ENCODE data around the gene PRDM13. TPM values are rescaled to one million over a fixed set of nuclear protein-coding genes. Genes with fewer than 3 reads are reported as not detected.
A peak's percentile ranks its signal among the peaks of the same experiment; 100 is the strongest.

The PRDM13 gene
- not detected for total RNA-seq

GRCh38 chr6:99606656-99607415, at the start of gene PRDM13:
Gene PRDM13, plus strand, starts transcription at chr6:99606833. Its CDS starts 202 bp downstream, at chr6:99607035.
- H3K27me3 Mint-ChIP-seq, result peaks cover 93% of the 10 kb centered on the region
- peaks cover 2% of the 10 kb centered on the region for H3K9me3 Mint-ChIP-seq
- H3K4me3 Mint-ChIP-seq, result no peak within 1 kb of the TSS

GRCh38 chr6:99559057-99559456, 47.6 kb upstream of the PRDM13 start:
- peaks cover 36% of the 10 kb centered on the region for H3K36me3 Mint-ChIP-seq (ENCODE audit: low read depth)
- no peak overlapping the region for H3K4me3 Mint-ChIP-seq
- ChIA-PET POLR2A (no interaction called here), CTCF (no interaction called here)
- no peaks in the 10 kb centered on the region for H3K27me3 Mint-ChIP-seq
- no peaks in the 10 kb centered on the region for H3K9me3 Mint-ChIP-seq
- H3K4me1 Mint-ChIP-seq, result peaks cover 2% of the 10 kb centered on the region
- no peak for DNase-seq
- no peak overlapping the region for H3K27ac Mint-ChIP-seq

More at GRCh38 chr6:99606656-99607415, at the start of gene PRDM13:
- CTCF ChIA-PET, result interaction anchor here (1.4 kb wide), 1 partner anchor 18 kb away, joined by 6 read pairs; no protein-coding TSS in a partner anchor
- peak within 1 kb of the TSS; percentile 25 for H3K27ac Mint-ChIP-seq
- no peaks in the 10 kb centered on the region for H3K36me3 Mint-ChIP-seq (ENCODE audit: low read depth)
- peaks cover 50% of the 10 kb centered on the region for H3K4me1 Mint-ChIP-seq
- POLR2A ChIA-PET, result interaction anchor here (0.6 kb wide), 1 partner anchor 12 kb away, joined by 3 read pairs; no protein-coding TSS in a partner anchor
- no peak for DNase-seq

GRCh38 chr6:99560668-99561067, 46.0 kb upstream of the PRDM13 start:
- POLR2A ChIA-PET, result no interaction called here
- H3K36me3 Mint-ChIP-seq (ENCODE audit: low read depth), result peaks cover 25% of the 10 kb centered on the region

GRCh38 chr6:99563056-99563723, 43.4 kb upstream of the PRDM13 start:
- no peaks in the 10 kb centered on the region for H3K9me3 Mint-ChIP-seq
- no peak for DNase-seq
- CTCF ChIA-PET, result no interaction called here
- H3K27ac Mint-ChIP-seq, result no peak overlapping the region
- peaks cover 6% of the 10 kb centered on the region for H3K36me3 Mint-ChIP-seq (ENCODE audit: low read depth)
- POLR2A ChIA-PET, result no interaction called here
- H3K27me3 Mint-ChIP-seq, result no peaks in the 10 kb centered on the region
- peaks cover 19% of the 10 kb centered on the region for H3K4me1 Mint-ChIP-seq
- no peak overlapping the region for H3K4me3 Mint-ChIP-seq

More at GRCh38 chr6:99560668-99561067, 46.0 kb upstream of the PRDM13 start:
- no peak for DNase-seq
- H3K27me3 Mint-ChIP-seq, result no peaks in the 10 kb centered on the region
- no peak overlapping the region for H3K27ac Mint-ChIP-seq
- H3K4me1 Mint-ChIP-seq, result peaks cover 4% of the 10 kb centered on the region
- no peaks in the 10 kb centered on the region for H3K9me3 Mint-ChIP-seq
- no peak overlapping the region for H3K4me3 Mint-ChIP-seq
- CTCF ChIA-PET, result interaction anchor here (0.5 kb wide), 1 partner anchor 1634 kb away, joined by 3 read pairs; no protein-coding TSS in a partner anchor

- ChIA-PET CTCF (interaction anchor here (0.6 to 1.4 kb wide), 10 partner anchors 9 to 338 kb away, joined by 3 to 6 read pairs (median 3); no protein-coding TSS in a partner anchor), POLR2A (interaction anchor here (0.6 kb wide), 1 partner anchor 19 kb away, joined by 4 read pairs; no protein-coding TSS in a partner anchor)
- peak within 1 kb of the TSS; percentile 97 for H3K4me3 Mint-ChIP-seq
- H3K9me3 Mint-ChIP-seq, result no peaks in the 10 kb centered on the region
- peak within 1 kb of the TSS; percentile 96 for H3K27ac Mint-ChIP-seq
- DNase-seq, result peak; percentile 90
- H3K4me1 Mint-ChIP-seq, result peaks cover 28% of the 10 kb centered on the region
- H3K27me3 Mint-ChIP-seq, result no peaks in the 10 kb centered on the region
- peaks cover 4% of the 10 kb centered on the region for H3K36me3 Mint-ChIP-seq (ENCODE audit: low read depth)
Measured at GRCh38 chr6:99568103-99568933, 38.3 kb upstream of the PRDM13 start, which contains the start of gene CCNC. Gene CCNC, minus strand, starts transcription at chr6:99568660. Its CDS starts 133 bp downstream, at chr6:99568527.

- ChIA-PET CTCF (interaction anchor here (1.2 kb wide), 1 partner anchor 221 kb away, joined by 3 read pairs; no protein-coding TSS in a partner anchor), POLR2A (no interaction called here)
- Mint-ChIP-seq H3K4me1 (peaks cover 14% of the 10 kb centered on the region), H3K27me3 (peaks cover 18% of the 10 kb centered on the region), H3K4me3 (no peak overlapping the region), H3K9me3 (no peaks in the 10 kb centered on the region), H3K27ac (no peak overlapping the region), H3K36me3 (ENCODE audit: low read depth) (no peaks in the 10 kb centered on the region)
- no peak for DNase-seq
Measured at GRCh38 chr6:99573980-99574617, 32.5 kb upstream of the PRDM13 start.

- Mint-ChIP-seq H3K27me3 (peaks cover 24% of the 10 kb centered on the region), H3K4me1 (peaks cover 14% of the 10 kb centered on the region), H3K9me3 (no peaks in the 10 kb centered on the region), H3K27ac (no peak overlapping the region), H3K4me3 (no peak overlapping the region), H3K36me3 (ENCODE audit: low read depth) (no peaks in the 10 kb centered on the region)
- ChIA-PET CTCF (no interaction called here), POLR2A (no interaction called here)
- no peak for DNase-seq
Measured at GRCh38 chr6:99575544-99576227, 30.9 kb upstream of the PRDM13 start.

- no peak for DNase-seq
- POLR2A ChIA-PET, result no interaction called here
- CTCF ChIA-PET, result no interaction called here
- Mint-ChIP-seq H3K27ac (no peak overlapping the region), H3K36me3 (ENCODE audit: low read depth) (no peaks in the 10 kb centered on the region), H3K4me3 (no peak overlapping the region), H3K27me3 (peaks cover 42% of the 10 kb centered on the region), H3K9me3 (no peaks in the 10 kb centered on the region), H3K4me1 (peaks cover 9% of the 10 kb centered on the region)
Measured at GRCh38 chr6:99579781-99580180, 26.9 kb upstream of the PRDM13 start.

GRCh38 chr6:99587792-99588191, 18.8 kb upstream of the PRDM13 start:
- H3K4me3 Mint-ChIP-seq, result no peak overlapping the region
- no peaks in the 10 kb centered on the region for H3K9me3 Mint-ChIP-seq
- H3K27ac Mint-ChIP-seq, result no peak overlapping the region
- no peak for DNase-seq
- peaks cover 80% of the 10 kb centered on the region for H3K27me3 Mint-ChIP-seq
- peaks cover 2% of the 10 kb centered on the region for H3K36me3 Mint-ChIP-seq (ENCODE audit: low read depth)
- H3K4me1 Mint-ChIP-seq, result peaks cover 31% of the 10 kb centered on the region
- ChIA-PET CTCF (interaction anchor here (1.0 to 1.7 kb wide), 5 partner anchors 14 to 759 kb away, joined by 3 to 6 read pairs (median 3); no protein-coding TSS in a partner anchor), POLR2A (no interaction called here)

- Mint-ChIP-seq H3K27ac (peak overlapping the region; percentile 46), H3K36me3 (ENCODE audit: low read depth) (peaks cover 2% of the 10 kb centered on the region), H3K4me1 (peaks cover 31% of the 10 kb centered on the region), H3K4me3 (peak overlapping the region; percentile 79), H3K27me3 (peaks cover 82% of the 10 kb centered on the region), H3K9me3 (no peaks in the 10 kb centered on the region)
- DNase-seq, result peak; percentile 68
- POLR2A ChIA-PET, result no interaction called here
- CTCF ChIA-PET, result interaction anchor here (0.6 to 1.7 kb wide), 14 partner anchors 11 to 760 kb away, joined by 3 to 6 read pairs (median 4); partner anchors contain the start of gene CCNC
Measured at GRCh38 chr6:99588618-99589289, 17.9 kb upstream of the PRDM13 start.

- CTCF ChIA-PET, result interaction anchor here (0.8 to 1.7 kb wide), 8 partner anchors 12 to 761 kb away, joined by 3 to 6 read pairs (median 4); no protein-coding TSS in a partner anchor
- no peak for DNase-seq
- Mint-ChIP-seq H3K36me3 (ENCODE audit: low read depth) (peaks cover 2% of the 10 kb centered on the region), H3K4me3 (peak overlapping the region; percentile 79), H3K27ac (peak overlapping the region; percentile 46), H3K27me3 (peaks cover 81% of the 10 kb centered on the region), H3K9me3 (no peaks in the 10 kb centered on the region), H3K4me1 (peaks cover 31% of the 10 kb centered on the region)
- POLR2A ChIA-PET, result interaction anchor here (0.6 kb wide), 1 partner anchor 20 kb away, joined by 3 read pairs; no protein-coding TSS in a partner anchor
Measured at GRCh38 chr6:99589290-99589672, 17.4 kb upstream of the PRDM13 start.

Data from activated CD4-positive, alpha-beta T cell treated with anti-CD3 and anti-CD28 coated beads, Interleukin-2, amount 10 ng/mL, durations not matched to agents 7 days and 5 days (primary cell).